Liver (tissue), 2 donors: ENCODE results near the gene RNF141.

ENCODE experiments used
- TF ChIP-seq, protein P1 (sequence below): fragments of 150-350 bp; IDR thresholded peaks from 2 replicates; pipeline ENCODE4 v1.5.1; 2017; ENCODE audit warnings: improper control_type of control experiment, low read depth, low read length; ENCODE audit not compliant: missing input control
- TF ChIP-seq, protein P2 (sequence below): IDR thresholded peaks from 2 replicates; pipeline ENCODE4 v1.6.1; 2016; ENCODE audit warnings: antibody characterized with exemption
- donor health status: healthy.

DNA sequence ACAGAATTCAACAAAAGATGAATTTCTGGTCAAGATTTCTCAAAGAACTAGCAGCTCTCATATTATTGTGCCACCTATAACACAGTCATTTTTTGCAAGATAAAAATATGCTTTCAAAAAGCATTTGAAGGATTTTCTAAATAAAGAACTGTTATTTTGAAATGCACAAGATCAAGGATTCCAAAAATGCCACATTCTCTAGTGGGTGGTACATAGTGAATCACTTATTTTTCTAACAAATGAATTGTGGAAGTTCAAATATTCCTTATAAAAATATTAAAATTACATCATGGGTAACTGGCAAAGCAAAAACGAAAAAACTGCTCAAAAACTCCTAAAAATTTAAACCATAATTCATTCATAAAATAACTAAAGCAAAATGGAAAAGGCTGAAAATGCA is 2.1 kb downstream of the RNF141 start:
- TF ChIP-seq, protein P1, sequence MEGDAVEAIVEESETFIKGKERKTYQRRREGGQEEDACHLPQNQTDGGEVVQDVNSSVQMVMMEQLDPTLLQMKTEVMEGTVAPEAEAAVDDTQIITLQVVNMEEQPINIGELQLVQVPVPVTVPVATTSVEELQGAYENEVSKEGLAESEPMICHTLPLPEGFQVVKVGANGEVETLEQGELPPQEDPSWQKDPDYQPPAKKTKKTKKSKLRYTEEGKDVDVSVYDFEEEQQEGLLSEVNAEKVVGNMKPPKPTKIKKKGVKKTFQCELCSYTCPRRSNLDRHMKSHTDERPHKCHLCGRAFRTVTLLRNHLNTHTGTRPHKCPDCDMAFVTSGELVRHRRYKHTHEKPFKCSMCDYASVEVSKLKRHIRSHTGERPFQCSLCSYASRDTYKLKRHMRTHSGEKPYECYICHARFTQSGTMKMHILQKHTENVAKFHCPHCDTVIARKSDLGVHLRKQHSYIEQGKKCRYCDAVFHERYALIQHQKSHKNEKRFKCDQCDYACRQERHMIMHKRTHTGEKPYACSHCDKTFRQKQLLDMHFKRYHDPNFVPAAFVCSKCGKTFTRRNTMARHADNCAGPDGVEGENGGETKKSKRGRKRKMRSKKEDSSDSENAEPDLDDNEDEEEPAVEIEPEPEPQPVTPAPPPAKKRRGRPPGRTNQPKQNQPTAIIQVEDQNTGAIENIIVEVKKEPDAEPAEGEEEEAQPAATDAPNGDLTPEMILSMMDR, result no peak
- TF ChIP-seq, protein P2, sequence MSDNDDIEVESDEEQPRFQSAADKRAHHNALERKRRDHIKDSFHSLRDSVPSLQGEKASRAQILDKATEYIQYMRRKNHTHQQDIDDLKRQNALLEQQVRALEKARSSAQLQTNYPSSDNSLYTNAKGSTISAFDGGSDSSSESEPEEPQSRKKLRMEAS, result no peak
